Measurements from ENCODE around the gene ZNF784. TPM values are rescaled to one million over a fixed set of nuclear protein-coding genes. Genes with fewer than 3 reads are reported as not detected.

Gene ZNF784
- total and polyA plus RNA-seq, 2 of the 4 experiments (the other 2 are of a cell fraction), result 2.5 to 3.7 TPM

DNA sequence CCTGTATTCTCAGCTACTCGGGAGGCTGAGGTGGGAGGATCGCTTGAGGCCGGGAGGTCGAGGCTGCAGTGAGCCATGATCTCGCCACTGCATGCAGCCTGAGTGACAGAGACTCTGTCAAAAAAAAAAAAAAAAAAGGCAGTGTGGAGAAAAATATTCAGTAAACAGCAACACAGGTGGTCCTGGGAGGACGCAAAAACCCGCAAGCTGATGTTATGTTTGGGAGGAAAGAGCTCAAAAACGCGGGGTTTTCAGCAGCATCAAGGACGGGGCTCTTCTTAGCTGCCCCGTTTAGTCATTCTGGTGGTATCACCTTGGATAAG, 599 bp upstream of the ZNF784 start:
- Histone ChIP-seq H3K36me3 (ENCODE audit: control insufficient read depth, insufficient read depth, low read length) (peaks cover 13% of the 10 kb centered on the region; the same call in 1 of the 2 replicates), H3K4me1 (ENCODE audit: control insufficient read depth, insufficient read depth, low read length) (peaks cover 3% of the 10 kb centered on the region; the same call in 1 of the 2 replicates), H2BK120ac (ENCODE audit: low read depth, low read length) (no peak overlapping the region), H3K9ac (ENCODE audit: low read depth, low read length) (peak overlapping the region; percentile 71; the same call in 1 of the 2 replicates), H3K4ac (ENCODE audit: low read depth, low read length) (no peak overlapping the region), H2BK15ac (ENCODE audit: low read depth, low read length) (no peak overlapping the region), H3K9me1 (ENCODE audit: insufficient read depth, low read length) (0 out of 2 replicates have a peak, but pooled peaks cover 7% of the 10 kb centered on the region), H3K23ac (ENCODE audit: low read depth, low read length) (no peak overlapping the region), H2BK5ac (ENCODE audit: low read depth, low read length, poor library complexity, severe bottlenecking) (no peak overlapping the region), H3K56ac (ENCODE audit: extremely low read depth, insufficient read depth, low read length) (no peak overlapping the region), H2AK9ac (replicated peaks; ENCODE audit: low read depth, low read length, poor library complexity) (no peak overlapping the region), H3K27ac (ENCODE audit: insufficient read depth, low read length) (no peak overlapping the region), H3K79me1 (ENCODE audit: low read depth in 1 of 2, low read length in 2 of 2) (peaks cover 7 to 30% of the 10 kb centered on the region in 2 experiments), H3K18ac (ENCODE audit: low read depth, low read length) (no peak overlapping the region), H2AK5ac (ENCODE audit: low read depth, low read length) (no peak overlapping the region), H4K8ac (ENCODE audit: low read depth in 2 of 2, low read length in 2 of 2) (peak overlapping the region; percentile 11 to 50; a peak in 2 of 4 replicates), H2AFZ (replicated peaks; ENCODE audit: low read length, poor library complexity) (peak overlapping the region; percentile 93), H2BK20ac (ENCODE audit: low read depth, low read length) (no peak overlapping the region), H4K5ac (ENCODE audit: low read depth, low read length) (no peak overlapping the region), H4K20me1 (ENCODE audit: insufficient read depth, low read length) (no peaks in the 10 kb centered on the region; the same call in 1 of the 2 replicates), H4K91ac (ENCODE audit: insufficient read depth, low read depth, low read length) (no peak overlapping the region), H3K27me3 (ENCODE audit: control insufficient read depth, insufficient read depth, low read length) (no peaks in the 10 kb centered on the region), H3K14ac (replicated peaks; ENCODE audit: low read depth, low read length) (0 out of 2 replicates have a peak overlapping the region, but pooled peaks have one; percentile 58), H3K9me3 (ENCODE audit: control insufficient read depth, insufficient read depth, low read length) (no peaks in the 10 kb centered on the region), H3K4me2 (ENCODE audit: low read depth, low read length) (peak overlapping the region; percentile 97), H3K4me3 (ENCODE audit: insufficient read depth, low read depth, low read length) (peak overlapping the region; percentile 83)
- WGBS, 2 experiments (ENCODE audit: extremely low coverage in 2 of 2, insufficient read length in 1 of 2), result 25% methylated on average over 4 of the region's 11 CpGs; no CpG with 5 or more reads in 1 of the 2 experiments
- ChIA-PET CTCF (interaction anchor here (2.0 kb wide), 1 partner anchor 19 kb away, joined by 6 read pairs; no protein-coding TSS in a partner anchor), POLR2A (ENCODE audit: unreplicated experiment) (interaction anchor here (0.9 to 1.0 kb wide), 2 partner anchors 26 to 72 kb away, joined by 3 to 4 read pairs; partner anchors contain the start of gene FIZ1)
- in situ Hi-C loops (cut with MboI; ENCODE audit: low sequenced_read_pairs), result loop anchor here (25.0 kb wide), 2 partner anchors 338 to 513 kb away; partner anchors contain the start of genes BRSK1, HSPBP1 and PPP1R12C
- ATAC-seq (ENCODE audit: low read depth) (no peak), DNase-seq (no peak)
- intact Hi-C loops (cut with micrococcal nuclease), result no loop called here
- no peak for TF ChIP-seq BHLHE40 (IDR thresholded peaks at IDR 0.05; ENCODE audit: low read depth, low read length)
- TF ChIP-seq CHD1 (IDR thresholded peaks at IDR 0.05; ENCODE audit: low read depth, low read length), result no peak
- TF ChIP-seq MAZ (IDR thresholded peaks at IDR 0.05; ENCODE audit: borderline replicate concordance, low read depth, low read length), result no peak
- no peak for TF ChIP-seq MXI1 (IDR thresholded peaks at IDR 0.05; ENCODE audit: borderline replicate concordance, low read depth, low read length)
- TF ChIP-seq, protein P1, sequence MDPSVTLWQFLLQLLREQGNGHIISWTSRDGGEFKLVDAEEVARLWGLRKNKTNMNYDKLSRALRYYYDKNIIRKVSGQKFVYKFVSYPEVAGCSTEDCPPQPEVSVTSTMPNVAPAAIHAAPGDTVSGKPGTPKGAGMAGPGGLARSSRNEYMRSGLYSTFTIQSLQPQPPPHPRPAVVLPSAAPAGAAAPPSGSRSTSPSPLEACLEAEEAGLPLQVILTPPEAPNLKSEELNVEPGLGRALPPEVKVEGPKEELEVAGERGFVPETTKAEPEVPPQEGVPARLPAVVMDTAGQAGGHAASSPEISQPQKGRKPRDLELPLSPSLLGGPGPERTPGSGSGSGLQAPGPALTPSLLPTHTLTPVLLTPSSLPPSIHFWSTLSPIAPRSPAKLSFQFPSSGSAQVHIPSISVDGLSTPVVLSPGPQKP (IDR thresholded peaks at IDR 0.05; ENCODE audit: borderline replicate concordance, low read depth, low read length), result no peak
- no peak for TF ChIP-seq RFX5 (IDR thresholded peaks at IDR 0.05; ENCODE audit: low read depth, low read length)
- TF ChIP-seq RCOR1 (IDR thresholded peaks at IDR 0.05; ENCODE audit: insufficient replicate concordance, low read length), result no peak
- no peak for TF ChIP-seq FOS (IDR thresholded peaks at IDR 0.05; ENCODE audit: low read depth, low read length)
- TF ChIP-seq RAD21 (IDR thresholded peaks at IDR 0.05; ENCODE audit: low read length), result no peak
- TF ChIP-seq, protein P2, sequence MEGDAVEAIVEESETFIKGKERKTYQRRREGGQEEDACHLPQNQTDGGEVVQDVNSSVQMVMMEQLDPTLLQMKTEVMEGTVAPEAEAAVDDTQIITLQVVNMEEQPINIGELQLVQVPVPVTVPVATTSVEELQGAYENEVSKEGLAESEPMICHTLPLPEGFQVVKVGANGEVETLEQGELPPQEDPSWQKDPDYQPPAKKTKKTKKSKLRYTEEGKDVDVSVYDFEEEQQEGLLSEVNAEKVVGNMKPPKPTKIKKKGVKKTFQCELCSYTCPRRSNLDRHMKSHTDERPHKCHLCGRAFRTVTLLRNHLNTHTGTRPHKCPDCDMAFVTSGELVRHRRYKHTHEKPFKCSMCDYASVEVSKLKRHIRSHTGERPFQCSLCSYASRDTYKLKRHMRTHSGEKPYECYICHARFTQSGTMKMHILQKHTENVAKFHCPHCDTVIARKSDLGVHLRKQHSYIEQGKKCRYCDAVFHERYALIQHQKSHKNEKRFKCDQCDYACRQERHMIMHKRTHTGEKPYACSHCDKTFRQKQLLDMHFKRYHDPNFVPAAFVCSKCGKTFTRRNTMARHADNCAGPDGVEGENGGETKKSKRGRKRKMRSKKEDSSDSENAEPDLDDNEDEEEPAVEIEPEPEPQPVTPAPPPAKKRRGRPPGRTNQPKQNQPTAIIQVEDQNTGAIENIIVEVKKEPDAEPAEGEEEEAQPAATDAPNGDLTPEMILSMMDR (conservative IDR thresholded peaks at IDR 0.05; ENCODE audit: low read depth, low read length), result no peak
- no TSS peak for BruUV-seq (replicated peaks)
- dilution Hi-C loops (cut with HindIII; ENCODE audit: low sequenced_read_pairs, unreplicated experiment), result no loop called here

All from IMR-90 (cell line).